HepG2 (cell line): ENCODE measurements around the gene GAL3ST2. TPM values are rescaled to one million over a fixed set of nuclear protein-coding genes. Genes with fewer than 3 reads are reported as not detected.

ENCODE experiments used
- ATAC-seq: fragments of 200-7000 bp; cut with Tn5 transposase; 3 replicates; pipeline ENCODE4 v1.9.1; 2020; ENCODE audit warnings: mild to moderate bottlenecking, moderate library complexity
- BruUV-seq: library from RNA; stranded (reverse); fragments of 400-500 nt; replicated peaks from 2 replicates; lab custom pipeline; 2021; lab: Mats Ljungman, UMichigan
- CTCF ChIA-PET: fragments of 300-600 bp; formaldehyde crosslinking; extraction: SDS; loops from one replicate; lab custom pipeline; 2021; ENCODE audit warnings: low total read pairs, inconsistent platforms, low intra/inter-chr PET ratio; lab: Yijun Ruan, JAX
- POLR2A ChIA-PET: fragments of 350-600 bp; sonication (Branson Sonifier 250); formaldehyde crosslinking; loops from one replicate; lab custom pipeline; 2020; ENCODE audit warnings: antibody characterized with exemption, inconsistent platforms; lab: Yijun Ruan, JAX
- DNase-seq: peaks from one replicate; pipeline ENCODE4 v3.0.0-alpha.2; 2015; ENCODE audit warnings: low spot score
- FAIRE-seq: peaks from 3 replicates; lab custom pipeline; 2011; peaks lifted over from hg19 to GRCh38; lab: Jason Lieb, UNC
- H2AFZ ChIP-seq: one replicate; pipeline ENCODE4 v1.6.1; 2011; ENCODE audit warnings: low read length, inconsistent platforms
- H3K27ac ChIP-seq: fragments of 300-600 bp; 3 replicates; pipeline ENCODE4 v1.8.0; 2011; ENCODE audit warnings: mixed run types, mild to moderate bottlenecking, mixed read lengths, low read length, inconsistent platforms; ENCODE audit not compliant: insufficient read depth; ENCODE audit errors: extremely low read length
- H3K27me3 ChIP-seq, 2 experiments: fragments of 200-600 bp in 1 of 2; 2 replicates in 1 of 2; 3 replicates in 1 of 2; pipeline versions ENCODE4 v1.6.0 to v1.8.0; 2011; ENCODE audit warnings: low read length in 2 of 2, mild to moderate bottlenecking in 2 of 2, moderate library complexity in 2 of 2, inconsistent platforms in 1 of 2; ENCODE audit not compliant: insufficient read depth in 2 of 2, control insufficient read depth in 1 of 2
- H3K36me3 ChIP-seq, 2 experiments: fragments of 200-600 bp in 1 of 2; replicated peaks in 1 of 2; 2 replicates in 1 of 2; 3 replicates in 1 of 2; pipeline versions ENCODE4 v1.5.1 to v1.8.0; 2011; ENCODE audit warnings: low read length in 2 of 2, inconsistent platforms in 1 of 2; ENCODE audit not compliant: insufficient read depth in 2 of 2, control insufficient read depth in 1 of 2
- H3K4me1 ChIP-seq: 2 replicates; pipeline ENCODE4 v1.5.1; 2012; ENCODE audit warnings: low read length, inconsistent platforms; ENCODE audit not compliant: insufficient read depth
- H3K4me2 ChIP-seq: 2 replicates; pipeline ENCODE4 v1.6.0; 2011; ENCODE audit warnings: low read depth, low read length, inconsistent platforms
- H3K4me3 ChIP-seq, 3 experiments: fragments of 200-600 bp in 1 of 3; sonication (generic), shearing (Covaris generic) in 1 of 3; replicated peaks in 1 of 3; 2 replicates each; pipeline ENCODE4 v1.5.1; 2011 to 2016; ENCODE audit warnings: low read length in 3 of 3, inconsistent platforms in 2 of 3, low read depth in 2 of 3, mild to moderate bottlenecking in 2 of 3, control low read depth in 1 of 3, mixed read lengths in 1 of 3; ENCODE audit not compliant: insufficient read depth in 1 of 3
- H3K79me2 ChIP-seq: one replicate; pipeline ENCODE4 v1.6.1; 2011; ENCODE audit warnings: low read length, inconsistent platforms; ENCODE audit not compliant: insufficient read depth
- H3K9ac ChIP-seq: 2 replicates; pipeline ENCODE4 v1.6.0; 2011; ENCODE audit warnings: mild to moderate bottlenecking, low read depth, low read length, inconsistent platforms; ENCODE audit not compliant: insufficient read depth
- H3K9me3 ChIP-seq: 2 replicates; pipeline ENCODE4 v1.5.1; 2012; ENCODE audit warnings: mild to moderate bottlenecking, low read length
- H4K20me1 ChIP-seq: 2 replicates; pipeline ENCODE4 v1.6.0; 2011; ENCODE audit warnings: inconsistent platforms, mild to moderate bottlenecking, low read length, moderate library complexity; ENCODE audit not compliant: insufficient read depth
- AGO1 ChIP-seq: fragments of 200-400 bp; formaldehyde crosslinking; IDR thresholded peaks from 2 replicates; pipeline ENCODE4 v1.6.1; 2017; ENCODE audit warnings: mild to moderate bottlenecking, low read depth, low read length, moderate library complexity; ENCODE audit not compliant: poor library complexity, severe bottlenecking
- DNMT1 ChIP-seq: sonication (generic); formaldehyde crosslinking; IDR thresholded peaks from 2 replicates; pipeline ENCODE4 v1.5.1; 2020; ENCODE audit warnings: mild to moderate bottlenecking, missing genetic modification reagents
- MTF2 ChIP-seq: sonication (generic); formaldehyde crosslinking; IDR thresholded peaks from 2 replicates; pipeline ENCODE4 v1.5.0; 2020; ENCODE audit warnings: missing genetic modification reagents, borderline replicate concordance
- NFKBIZ ChIP-seq: IDR thresholded peaks from 2 replicates; pipeline ENCODE4 v1.6.1; 2018; ENCODE audit warnings: missing genetic modification reagents, missing compliant biosample characterization
- REXO4 ChIP-seq: sonication (generic); formaldehyde crosslinking; IDR thresholded peaks from 2 replicates; pipeline ENCODE4 v1.8.0; 2022; ENCODE audit warnings: missing genetic modification reagents, mild to moderate bottlenecking, borderline replicate concordance
- TIGD3 ChIP-seq: sonication (generic); formaldehyde crosslinking; IDR thresholded peaks from 2 replicates; pipeline ENCODE4 v1.5.1; 2020; ENCODE audit warnings: mild to moderate bottlenecking, missing genetic modification reagents, borderline replicate concordance
- ZBTB39 ChIP-seq: sonication (generic); formaldehyde crosslinking; IDR thresholded peaks from 2 replicates; pipeline ENCODE4 v1.5.0; 2020; ENCODE audit warnings: missing genetic modification reagents
- ZNF329 ChIP-seq: sonication (generic); formaldehyde crosslinking; IDR thresholded peaks from 2 replicates; pipeline ENCODE4 v1.9.0; 2021; ENCODE audit warnings: low read depth, mild to moderate bottlenecking, missing genetic modification reagents
- ZNF407 ChIP-seq: sonication (generic); formaldehyde crosslinking; IDR thresholded peaks from one replicate; pipeline ENCODE4 v1.5.1; 2020; ENCODE audit warnings: mild to moderate bottlenecking, missing genetic modification reagents; ENCODE audit errors: not compliant biosample characterization
- ZSCAN30 ChIP-seq: sonication (generic); formaldehyde crosslinking; IDR thresholded peaks from 2 replicates; pipeline ENCODE4 v1.5.0; 2020; ENCODE audit warnings: mild to moderate bottlenecking, missing genetic modification reagents
- WGBS: methylation state at CpG from one replicate; pipeline ENCODE4 v1.1.6; 2017; ENCODE audit warnings: low lambda C conversion rate; 5-methylcytosine and 5-hydroxymethylcytosine counted together
- in situ Hi-C: cut with HindIII; loops from 2 replicates; pipeline ENCODE4 v1.10.0; 2017; ENCODE audit warnings: low pct_unique_long_range_greater_than_20kb; ENCODE audit not compliant: extremely low pct_ligation_motif_present
- intact Hi-C: fragments of 100-400 bp; cut with micrococcal nuclease; formaldehyde crosslinking; loops from one replicate; pipeline ENCODE4 v1.10.0; 2022; ENCODE audit not compliant: unreplicated experiment
- polyA plus RNA-seq, 8 experiments: library from polyadenylated mRNA; depleted of rRNA in 3 of 8; stranded (reverse) in 7 of 8; unstranded in 1 of 8; fragments of >200 nt; fragmentation: Illumina TruSeq in 4 of 8; extraction: Trizol in 4 of 8; gene quantifications; 2 replicates each; pipeline versions ENCODE4 v1.2.1 to v1.2.3, GENCODE V29; 2011 to 2016; ENCODE audit warnings: low read depth in 4 of 8, missing spikeins in 1 of 8, mixed read lengths in 1 of 8; ENCODE audit not compliant: insufficient read depth in 1 of 8
- total RNA-seq, 5 experiments: library from RNA; depleted of rRNA; stranded (reverse); fragments of >200 nt; fragmentation: Illumina TruSeq; extraction: Trizol; gene quantifications; 2 replicates each; pipeline ENCODE4 v1.2.3, GENCODE V29; 2016; ENCODE audit warnings: low read depth in 1 of 5

The GAL3ST2 gene
- total and polyA plus RNA-seq, 2 of the 13 experiments (the other 11 are each of a cell fraction or from before 2014, with no cell fraction given) = 0.17 to 0.20 TPM

GRCh38 chr2:241771286-241772062, 5.1 kb upstream of the GAL3ST2 start:
- H3K4me2 ChIP-seq = peak overlapping the region; percentile 85
- peak overlapping the region; percentile 67 to 82 (median 76) for H3K4me3 ChIP-seq
- intact Hi-C loops = loop anchor here (2.0 kb wide), 2 partner anchors 37 to 47 kb away; partner anchors contain the start of gene NEU4
- ChIA-PET POLR2A (interaction anchor here (0.9 to 8.9 kb wide), 25 partner anchors 7 to 162 kb away, joined by 3 to 218 read pairs (median 5); partner anchors contain the start of genes D2HGDH, DTYMK, ING5 and NEU4), CTCF (no interaction called here)
- no peaks in the 10 kb centered on the region for H4K20me1 ChIP-seq
- H2AFZ ChIP-seq = no peak overlapping the region
- ATAC-seq (peak; percentile 8), FAIRE-seq (no peak), DNase-seq (peak; percentile 83)
- peaks cover 24% of the 10 kb centered on the region for H3K79me2 ChIP-seq
- BruUV-seq = no TSS peak
- peak overlapping the region; percentile 92 for H3K9ac ChIP-seq
- H3K4me1 ChIP-seq = peaks cover 65% of the 10 kb centered on the region
- no peaks in the 10 kb centered on the region; a peak in 1 of 5 replicates for H3K27me3 ChIP-seq
- WGBS = under 1% methylated on average over 16 of the region's 38 CpGs
- no peaks in the 10 kb centered on the region; a peak in 1 of 5 replicates for H3K36me3 ChIP-seq
- no peaks in the 10 kb centered on the region for H3K9me3 ChIP-seq
- in situ Hi-C loops = loop anchor here (5.0 kb wide), 1 partner anchor 36 kb away; the partner anchor contains the start of gene NEU4
- peak overlapping the region; percentile 92 for H3K27ac ChIP-seq
- TF ChIP-seq REXO4 (CRISPR knock-in tag) (peak; percentile 32; the same call in 1 of the 2 replicates), TIGD3 (peak; percentile 95), ZNF407 (CRISPR knock-in tag) (peak; percentile 90), ZNF329 (CRISPR knock-in tag) (0 out of 2 replicates have a peak, but pooled peaks have one; percentile 34), NFKBIZ (peak; percentile 41; the same call in 1 of the 2 replicates), DNMT1 (CRISPR knock-in tag) (peak; percentile 80; the same call in 1 of the 2 replicates), MTF2 (CRISPR knock-in tag) (no peak; the same call in 1 of the 2 replicates), AGO1 (peak; percentile 77), ZBTB39 (CRISPR knock-in tag) (peak; percentile 80; the same call in 1 of the 2 replicates), ZSCAN30 (CRISPR knock-in tag) (no peak)
